Uterus (tissue), 4 donors: ENCODE results near the gene TSPAN7. TPM values are rescaled to one million over a fixed set of nuclear protein-coding genes. Genes with fewer than 3 reads are reported as not detected.

Experiments
- DNase-seq, 2 donors: peaks; one replicate each; pipeline ENCODE4 v3.0.0-alpha.2; 2019 to 2020
- H3K27ac ChIP-seq, 2 donors: fragments of 200-600 bp; sonication (generic); 1 replicate in 1 of 2; 2 replicates in 1 of 2; pipeline ENCODE4 v1.5.1; 2016 to 2018
- H3K27me3 ChIP-seq, 2 donors: fragments of 200-600 bp; sonication (generic); one replicate each; pipeline ENCODE4 v1.5.1; 2018 to 2019; ENCODE audit warnings: control low read depth in 1 of 2
- H3K36me3 ChIP-seq, 2 donors: fragments of 200-600 bp; sonication (generic); one replicate each; pipeline ENCODE4 v1.5.1; 2019; ENCODE audit warnings: control low read depth in 1 of 2
- H3K4me1 ChIP-seq, 2 donors: fragments of 200-600 bp; sonication (generic); one replicate each; pipeline ENCODE4 v1.5.1; 2018 to 2019; ENCODE audit warnings: control low read depth in 1 of 2
- H3K4me3 ChIP-seq, 2 donors: fragments of 200-600 bp; sonication (generic); 1 replicate in 1 of 2; 2 replicates in 1 of 2; pipeline ENCODE4 v1.5.1; 2018 to 2019; ENCODE audit warnings: mild to moderate bottlenecking in 1 of 2
- H3K9me3 ChIP-seq, 2 donors: fragments of 200-600 bp; sonication (generic); one replicate each; pipeline ENCODE4 v1.5.1; 2019; ENCODE audit warnings: control low read depth in 1 of 2
- POLR2A ChIP-seq, 2 donors: fragments of 450-650 bp; IDR thresholded peaks; one replicate each; pipeline ENCODE4 v1.6.1; 2016; ENCODE audit warnings: antibody characterized with exemption in 2 of 2, mild to moderate bottlenecking in 1 of 2, moderate library complexity in 1 of 2
- intact Hi-C: fragments of 100-400 bp; cut with DNase I; formaldehyde crosslinking; loops from one replicate; pipeline ENCODE4 v1.15.1; 2023; ENCODE audit warnings: low total_unique reads
- total RNA-seq, 4 donors: library from RNA; depleted of rRNA in 3 of 4; stranded (reverse); fragments of >200 nt in 3 of 4; gene quantifications; one replicate each; pipeline versions ENCODE4 v1.1.0 to v1.2.4, GENCODE V29; 2014 to 2023
- TF ChIP-seq, protein P1 (sequence below), 4 experiments: fragments of 200-600 bp in 2 of 4; fragments of 450-650 bp in 2 of 4; sonication (generic) in 2 of 4; IDR thresholded peaks; one replicate each; pipeline ENCODE4 v1.5.1; 2016 to 2019; ENCODE audit warnings: antibody characterized with exemption in 4 of 4, mild to moderate bottlenecking in 2 of 4, moderate library complexity in 1 of 4
- donor health status: DM: yes; HTN: yes; CAD: no.

TSPAN7 gene
- total RNA-seq, 4 donors from 2014 or later = 22.3 to 111 (median 77.8) TPM

DNA sequence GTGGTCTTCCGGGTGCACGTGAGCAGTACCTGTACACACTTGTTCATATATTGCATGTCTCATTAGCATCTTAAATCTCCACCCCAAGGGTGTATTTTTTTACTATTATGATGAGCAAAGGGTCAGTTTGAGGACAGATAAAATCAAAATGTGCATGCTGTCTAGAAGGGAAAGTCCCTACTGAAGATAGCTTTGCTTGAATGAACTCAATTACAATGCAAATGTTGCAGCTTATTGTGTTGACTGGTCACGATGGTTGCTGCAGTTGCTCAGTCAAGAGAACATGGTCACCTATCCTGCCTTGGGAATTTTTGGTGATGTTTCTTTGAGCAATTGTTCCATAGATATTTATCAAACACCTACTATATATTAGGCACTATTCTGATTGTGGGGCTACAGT is 136.1 kb downstream of the TSPAN7 start:
- DNase-seq = no peak
- Histone ChIP-seq H3K27ac (no peak overlapping the region), H3K9me3 (no peaks in the 10 kb centered on the region), H3K36me3 (no peaks in the 10 kb centered on the region), H3K4me1 (no peaks in the 10 kb centered on the region), H3K27me3 (no peaks in the 10 kb centered on the region), H3K4me3 (no peak overlapping the region)
- intact Hi-C loops = no loop called here
- TF ChIP-seq POLR2A (IDR thresholded peaks at IDR 0.05) = no peak
- TF ChIP-seq, protein P1, sequence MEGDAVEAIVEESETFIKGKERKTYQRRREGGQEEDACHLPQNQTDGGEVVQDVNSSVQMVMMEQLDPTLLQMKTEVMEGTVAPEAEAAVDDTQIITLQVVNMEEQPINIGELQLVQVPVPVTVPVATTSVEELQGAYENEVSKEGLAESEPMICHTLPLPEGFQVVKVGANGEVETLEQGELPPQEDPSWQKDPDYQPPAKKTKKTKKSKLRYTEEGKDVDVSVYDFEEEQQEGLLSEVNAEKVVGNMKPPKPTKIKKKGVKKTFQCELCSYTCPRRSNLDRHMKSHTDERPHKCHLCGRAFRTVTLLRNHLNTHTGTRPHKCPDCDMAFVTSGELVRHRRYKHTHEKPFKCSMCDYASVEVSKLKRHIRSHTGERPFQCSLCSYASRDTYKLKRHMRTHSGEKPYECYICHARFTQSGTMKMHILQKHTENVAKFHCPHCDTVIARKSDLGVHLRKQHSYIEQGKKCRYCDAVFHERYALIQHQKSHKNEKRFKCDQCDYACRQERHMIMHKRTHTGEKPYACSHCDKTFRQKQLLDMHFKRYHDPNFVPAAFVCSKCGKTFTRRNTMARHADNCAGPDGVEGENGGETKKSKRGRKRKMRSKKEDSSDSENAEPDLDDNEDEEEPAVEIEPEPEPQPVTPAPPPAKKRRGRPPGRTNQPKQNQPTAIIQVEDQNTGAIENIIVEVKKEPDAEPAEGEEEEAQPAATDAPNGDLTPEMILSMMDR (IDR thresholded peaks at IDR 0.05) = no peak

DNA sequence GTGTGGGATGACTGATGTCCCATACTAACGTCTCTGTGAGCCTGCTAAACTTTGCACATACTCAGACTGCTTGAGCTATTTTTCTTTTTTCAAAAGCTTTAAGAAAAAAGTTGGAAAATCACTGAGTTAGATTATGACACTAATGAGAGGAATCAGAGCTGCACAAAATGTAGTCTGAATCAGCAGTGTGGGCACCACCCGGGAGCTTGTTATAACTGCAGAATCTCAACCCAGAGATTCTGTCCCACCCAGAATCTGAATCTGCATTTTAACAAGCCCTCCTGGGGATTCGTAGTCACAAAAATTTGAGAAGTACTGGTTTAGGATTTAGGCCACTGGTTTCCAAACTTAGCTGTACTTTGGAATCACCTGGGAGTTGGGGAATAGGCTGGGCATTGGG is 137.8 kb downstream of the TSPAN7 start:
- Histone ChIP-seq H3K27me3 (no peaks in the 10 kb centered on the region), H3K36me3 (no peaks in the 10 kb centered on the region), H3K4me1 (no peaks in the 10 kb centered on the region), H3K4me3 (no peak overlapping the region), H3K9me3 (no peaks in the 10 kb centered on the region), H3K27ac (no peak overlapping the region)
- no peak for DNase-seq
- no peak for TF ChIP-seq POLR2A (IDR thresholded peaks at IDR 0.05)
- TF ChIP-seq, protein P1 (IDR thresholded peaks at IDR 0.05) = no peak
- intact Hi-C loops = no loop called here

DNA sequence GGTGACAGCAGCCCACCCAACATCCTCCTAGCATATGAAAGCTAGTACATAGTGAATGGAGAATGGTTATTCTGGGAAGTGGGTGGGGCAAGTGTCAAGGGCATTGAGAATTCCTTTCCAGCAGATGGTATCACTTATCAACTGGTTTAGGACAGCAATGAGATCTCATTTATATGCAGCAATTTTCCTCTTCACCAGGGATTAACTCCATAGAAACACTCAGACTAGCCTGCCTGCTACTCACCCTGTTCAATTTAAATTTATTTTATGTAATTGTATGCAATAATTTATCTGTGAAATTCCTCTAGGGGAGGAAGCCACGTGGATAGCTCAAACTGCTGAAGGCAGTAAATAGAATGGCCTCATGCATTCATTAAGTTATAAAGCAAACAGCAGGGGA is 138.4 kb downstream of the TSPAN7 start:
- Histone ChIP-seq H3K4me3 (no peak overlapping the region), H3K27ac (no peak overlapping the region), H3K9me3 (no peaks in the 10 kb centered on the region), H3K36me3 (no peaks in the 10 kb centered on the region), H3K4me1 (no peaks in the 10 kb centered on the region), H3K27me3 (no peaks in the 10 kb centered on the region)
- TF ChIP-seq POLR2A (IDR thresholded peaks at IDR 0.05) = no peak
- TF ChIP-seq, protein P1 (IDR thresholded peaks at IDR 0.05) = no peak
- no peak for DNase-seq
- intact Hi-C loops = no loop called here

DNA sequence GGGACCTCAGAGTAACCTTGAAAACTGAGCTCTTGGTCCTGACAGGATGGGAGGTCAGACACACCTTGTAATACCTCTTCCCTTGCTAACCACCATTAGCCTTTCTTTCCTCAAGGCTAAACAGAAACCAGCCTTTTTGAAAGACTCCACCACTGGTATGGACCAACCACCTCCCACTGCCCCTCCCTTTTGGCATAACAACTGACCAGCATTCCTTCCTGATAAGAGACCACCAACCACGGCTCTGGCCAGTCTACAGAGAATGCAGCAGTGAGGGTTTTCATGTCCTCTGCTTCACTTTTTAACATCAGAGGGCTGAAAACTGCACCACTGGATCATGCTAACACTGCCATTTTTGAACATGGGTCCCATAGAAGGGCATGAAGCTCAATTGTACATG is 139.7 kb downstream of the TSPAN7 start:
- Histone ChIP-seq H3K27me3 (no peaks in the 10 kb centered on the region), H3K9me3 (no peaks in the 10 kb centered on the region), H3K4me3 (no peak overlapping the region), H3K27ac (no peak overlapping the region), H3K36me3 (no peaks in the 10 kb centered on the region), H3K4me1 (no peaks in the 10 kb centered on the region)
- DNase-seq = no peak
- intact Hi-C loops = no loop called here
- TF ChIP-seq POLR2A (IDR thresholded peaks at IDR 0.05) = no peak
- TF ChIP-seq, protein P1 (IDR thresholded peaks at IDR 0.05) = no peak

DNA sequence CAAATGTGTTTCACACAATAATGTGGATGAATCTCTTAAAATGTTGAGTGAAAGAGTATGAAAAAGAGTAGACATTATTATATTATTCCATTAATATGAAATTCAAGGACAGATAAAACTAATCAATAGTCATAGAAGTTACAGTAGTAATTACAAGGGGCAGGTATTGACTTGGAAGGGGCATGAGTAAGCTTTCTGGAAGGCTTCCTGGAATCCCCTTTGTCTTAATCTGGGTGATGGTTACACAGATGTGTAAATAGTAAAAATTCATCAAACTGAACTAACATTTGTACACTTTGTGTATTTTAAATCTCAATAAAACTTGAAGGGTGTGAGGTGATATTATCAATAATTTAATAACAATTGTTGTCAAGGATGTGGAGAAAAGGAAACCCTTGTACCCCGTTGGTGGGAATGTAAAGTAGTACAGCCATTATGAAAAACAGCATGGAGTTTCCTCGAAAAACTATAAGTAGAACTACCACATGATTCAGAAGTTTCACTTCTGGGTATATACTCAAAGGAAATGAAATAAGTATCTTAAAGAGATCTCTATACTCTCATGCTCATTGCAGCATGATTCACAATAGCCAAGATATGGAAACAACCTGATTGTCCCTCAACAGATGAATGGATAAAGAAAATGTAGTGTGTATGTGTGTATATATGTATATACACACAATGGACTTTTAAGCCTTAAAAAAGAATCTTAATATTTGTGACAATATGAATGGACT is 143.0 kb downstream of the TSPAN7 start:
- TF ChIP-seq, protein P1 (IDR thresholded peaks at IDR 0.05) = no peak
- no peak for TF ChIP-seq POLR2A (IDR thresholded peaks at IDR 0.05)
- Histone ChIP-seq H3K4me3 (no peak overlapping the region), H3K27ac (no peak overlapping the region), H3K9me3 (no peaks in the 10 kb centered on the region), H3K27me3 (no peaks in the 10 kb centered on the region), H3K36me3 (no peaks in the 10 kb centered on the region), H3K4me1 (no peaks in the 10 kb centered on the region)
- intact Hi-C loops = no loop called here
- no peak for DNase-seq
